NB4 (cell line): ENCODE measurements around the gene MDM4.

ENCODE experiments used
- MYC ChIP-seq: IDR thresholded peaks from 2 replicates; pipeline ENCODE4 v1.6.1; 2011; ENCODE audit warnings: low read depth, low read length
- POLR2A ChIP-seq: IDR thresholded peaks from 2 replicates; pipeline ENCODE4 v1.6.1; 2011; ENCODE audit warnings: mild to moderate bottlenecking; ENCODE audit not compliant: insufficient read length; ENCODE audit errors: extremely low read depth
- TF ChIP-seq, protein P1 (sequence below): IDR thresholded peaks from one replicate; pipeline ENCODE4 v1.5.1; 2012; ENCODE audit warnings: low read depth, low read length
- TF ChIP-seq, protein P2 (sequence below): IDR thresholded peaks from 2 replicates; pipeline ENCODE4 v1.6.1; 2011; ENCODE audit warnings: low read depth, low read length

DNA sequence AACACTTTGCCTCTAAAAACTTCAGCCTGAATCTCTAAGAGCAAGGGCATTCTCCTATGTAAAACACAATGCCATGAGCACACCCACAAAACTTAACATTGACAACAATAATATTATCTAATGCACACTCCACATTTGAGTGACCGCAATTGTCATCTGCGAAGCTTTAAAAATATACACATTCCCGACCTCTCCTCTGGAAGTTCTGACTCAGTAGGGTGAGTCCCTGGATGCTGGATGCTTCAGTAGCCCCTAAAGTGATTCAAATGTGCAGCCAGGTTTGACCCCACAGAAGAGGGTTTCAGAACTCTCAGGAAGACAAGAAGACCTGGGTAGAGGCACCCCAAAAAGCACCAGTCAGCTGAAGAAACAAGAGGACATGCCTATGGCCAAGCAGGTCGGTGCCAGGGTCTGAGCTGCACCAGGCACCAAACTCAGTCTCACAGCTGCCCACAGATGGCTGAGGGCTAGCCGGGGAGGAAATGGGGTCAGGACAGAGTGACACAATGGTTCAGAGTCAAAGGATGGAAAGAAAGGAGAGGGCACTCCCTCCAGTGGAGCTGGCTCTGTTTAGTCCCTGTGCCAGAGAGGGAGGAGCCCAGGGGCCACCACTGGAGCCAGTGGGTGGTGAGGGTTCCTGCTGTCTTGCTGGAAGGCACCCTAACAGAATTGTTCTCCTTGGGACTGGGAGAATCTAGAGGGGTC lies 39.0 kb upstream of the MDM4 start:
- TF ChIP-seq, protein P1, sequence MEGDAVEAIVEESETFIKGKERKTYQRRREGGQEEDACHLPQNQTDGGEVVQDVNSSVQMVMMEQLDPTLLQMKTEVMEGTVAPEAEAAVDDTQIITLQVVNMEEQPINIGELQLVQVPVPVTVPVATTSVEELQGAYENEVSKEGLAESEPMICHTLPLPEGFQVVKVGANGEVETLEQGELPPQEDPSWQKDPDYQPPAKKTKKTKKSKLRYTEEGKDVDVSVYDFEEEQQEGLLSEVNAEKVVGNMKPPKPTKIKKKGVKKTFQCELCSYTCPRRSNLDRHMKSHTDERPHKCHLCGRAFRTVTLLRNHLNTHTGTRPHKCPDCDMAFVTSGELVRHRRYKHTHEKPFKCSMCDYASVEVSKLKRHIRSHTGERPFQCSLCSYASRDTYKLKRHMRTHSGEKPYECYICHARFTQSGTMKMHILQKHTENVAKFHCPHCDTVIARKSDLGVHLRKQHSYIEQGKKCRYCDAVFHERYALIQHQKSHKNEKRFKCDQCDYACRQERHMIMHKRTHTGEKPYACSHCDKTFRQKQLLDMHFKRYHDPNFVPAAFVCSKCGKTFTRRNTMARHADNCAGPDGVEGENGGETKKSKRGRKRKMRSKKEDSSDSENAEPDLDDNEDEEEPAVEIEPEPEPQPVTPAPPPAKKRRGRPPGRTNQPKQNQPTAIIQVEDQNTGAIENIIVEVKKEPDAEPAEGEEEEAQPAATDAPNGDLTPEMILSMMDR, result no peak
- TF ChIP-seq, protein P2, sequence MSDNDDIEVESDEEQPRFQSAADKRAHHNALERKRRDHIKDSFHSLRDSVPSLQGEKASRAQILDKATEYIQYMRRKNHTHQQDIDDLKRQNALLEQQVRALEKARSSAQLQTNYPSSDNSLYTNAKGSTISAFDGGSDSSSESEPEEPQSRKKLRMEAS, result no peak
- TF ChIP-seq POLR2A (no peak), MYC (no peak)
